ENCODE results near the gene BLOC1S6. TPM values are rescaled to one million over a fixed set of nuclear protein-coding genes. Genes with fewer than 3 reads are reported as not detected.

BLOC1S6 gene
- total and polyA plus RNA-seq, 2 of the 8 experiments (the other 6 are each of a cell fraction or from before 2014, with no cell fraction given) = 4.5 to 28.8 TPM

GRCh38 chr15:45606841-45607240 is 19.7 kb downstream of the BLOC1S6 start (continued):
- TF ChIP-seq HDAC2 (IDR thresholded peaks at IDR 0.05; ENCODE audit: borderline replicate concordance in 1 of 2, low read depth in 2 of 2, low read length in 2 of 2) (no peak), SP4 (IDR thresholded peaks at IDR 0.05; ENCODE audit: low read length) (no peak), RBBP5 (IDR thresholded peaks at IDR 0.05; ENCODE audit: borderline replicate concordance, low read depth, low read length) (no peak), RXRA (IDR thresholded peaks at IDR 0.05; ENCODE audit: insufficient read depth, low read depth, low read length) (no peak), BCL11A (IDR thresholded peaks at IDR 0.05; ENCODE audit: low read depth in 2 of 2, low read length in 2 of 2) (no peak), ASH2L (IDR thresholded peaks at IDR 0.05; ENCODE audit: low read length) (no peak), RFX5 (IDR thresholded peaks at IDR 0.05; ENCODE audit: borderline replicate concordance, low read depth, low read length) (no peak)

Data from H1 (cell line).